HG03565 (cell line): ENCODE results near the gene ZNF358.
A peak's percentile ranks its signal among the peaks of the same experiment; 100 is the strongest.

Experiments
- ATAC-seq: cut with Tn5 transposase; IDR thresholded peaks from one replicate; pipeline ENCODE4 v1.9.1; 2021; ENCODE audit warnings: mild to moderate bottlenecking, moderate library complexity; ENCODE audit not compliant: unreplicated experiment

ZNF358 gene

GRCh38 chr19:7519361-7520130 is 3.6 kb downstream of the ZNF358 start:
- ATAC-seq, result no peak

- ATAC-seq, result no peak
Measured at GRCh38 chr19:7520131-7521051, 4.5 kb downstream of the ZNF358 start.

- ATAC-seq, result no peak
Measured at GRCh38 chr19:7521551-7522071, 5.7 kb downstream of the ZNF358 start.

- peak; percentile 83 for ATAC-seq
Measured at GRCh38 chr19:7522072-7522922, 6.4 kb downstream of the ZNF358 start, which contains the start of gene MCOLN1. Gene MCOLN1, plus strand, starts transcription at chr19:7522624. Its CDS starts 127 bp downstream, at chr19:7522751.

GRCh38 chr19:7522923-7523667 is 7.2 kb downstream of the ZNF358 start:
- no peak for ATAC-seq

- ATAC-seq, result no peak
Measured at GRCh38 chr19:7524523-7524922, 8.6 kb downstream of the ZNF358 start.

- ATAC-seq, result no peak
Measured at GRCh38 chr19:7524992-7525739, 9.3 kb downstream of the ZNF358 start.

GRCh38 chr19:7526059-7526929 is 10.4 kb downstream of the ZNF358 start:
- ATAC-seq, result no peak

- ATAC-seq, result no peak
Measured at GRCh38 chr19:7527516-7528191, 11.8 kb downstream of the ZNF358 start.

GRCh38 chr19:7528192-7528519 is 12.3 kb downstream of the ZNF358 start:
- ATAC-seq, result no peak

- ATAC-seq, result no peak
Measured at GRCh38 chr19:7528522-7529245, 12.8 kb downstream of the ZNF358 start.

GRCh38 chr19:7529246-7529600 is 13.3 kb downstream of the ZNF358 start:
- ATAC-seq, result no peak

- no peak for ATAC-seq
Measured at GRCh38 chr19:7529610-7530490, 13.9 kb downstream of the ZNF358 start.

- no peak for ATAC-seq
Measured at GRCh38 chr19:7533281-7533885, 17.5 kb downstream of the ZNF358 start.

GRCh38 chr19:7533925-7534480 is 18.1 kb downstream of the ZNF358 start:
- peak; percentile 29 for ATAC-seq
